ENCODE data around the gene CFAP57.
"Not testable (repeated sequence)": the region's sequence is repeated elsewhere in the genome, so short reads cannot be mapped to it uniquely, and the experiment has no call there.

CFAP57 gene

GRCh38 chr1:43203859-43204258 lies 31.7 kb downstream of the CFAP57 start:
- H3K4me1 ChIP-seq (ENCODE audit: control insufficient read depth, insufficient read depth, low read length, poor library complexity, severe bottlenecking): no peaks in the 10 kb centered on the region
- no peak overlapping the region for H3K4me3 ChIP-seq (ENCODE audit: insufficient read depth, low read depth, low read length, poor library complexity, severe bottlenecking)
- no peaks in the 10 kb centered on the region for H3K36me3 ChIP-seq (ENCODE audit: control insufficient read depth, insufficient read depth, low read length)
- H3K9me3 ChIP-seq (ENCODE audit: control insufficient read depth, low read length): no peaks in the 10 kb centered on the region
- DNase-seq: no peak
- H3K27me3 ChIP-seq (replicated peaks; ENCODE audit: control insufficient read depth, insufficient read depth, low read length, poor library complexity, severe bottlenecking): no peaks in the 10 kb centered on the region
- no peak overlapping the region for H3K27ac ChIP-seq (ENCODE audit: insufficient read depth, low read length, poor library complexity, severe bottlenecking)

- no peaks in the 10 kb centered on the region for H3K27me3 ChIP-seq (replicated peaks; ENCODE audit: control insufficient read depth, insufficient read depth, low read length, poor library complexity, severe bottlenecking)
- H3K4me1 ChIP-seq (ENCODE audit: control insufficient read depth, insufficient read depth, low read length, poor library complexity, severe bottlenecking): no peaks in the 10 kb centered on the region
- no peaks in the 10 kb centered on the region for H3K36me3 ChIP-seq (ENCODE audit: control insufficient read depth, insufficient read depth, low read length)
- H3K4me3 ChIP-seq (ENCODE audit: insufficient read depth, low read depth, low read length, poor library complexity, severe bottlenecking): no peak overlapping the region
- no peak for DNase-seq
- no peaks in the 10 kb centered on the region for H3K9me3 ChIP-seq (ENCODE audit: control insufficient read depth, low read length)
- no peak overlapping the region for H3K27ac ChIP-seq (ENCODE audit: insufficient read depth, low read length, poor library complexity, severe bottlenecking)
Observed at GRCh38 chr1:43204394-43204793, 32.3 kb downstream of the CFAP57 start.

GRCh38 chr1:43205671-43206070 lies 33.5 kb downstream of the CFAP57 start:
- no peaks in the 10 kb centered on the region for H3K4me1 ChIP-seq (ENCODE audit: control insufficient read depth, insufficient read depth, low read length, poor library complexity, severe bottlenecking)
- no peak overlapping the region for H3K4me3 ChIP-seq (ENCODE audit: insufficient read depth, low read depth, low read length, poor library complexity, severe bottlenecking)
- no peaks in the 10 kb centered on the region for H3K27me3 ChIP-seq (replicated peaks; ENCODE audit: control insufficient read depth, insufficient read depth, low read length, poor library complexity, severe bottlenecking)
- no peak for DNase-seq
- no peak overlapping the region for H3K27ac ChIP-seq (ENCODE audit: insufficient read depth, low read length, poor library complexity, severe bottlenecking)
- no peaks in the 10 kb centered on the region for H3K36me3 ChIP-seq (ENCODE audit: control insufficient read depth, insufficient read depth, low read length)
- H3K9me3 ChIP-seq (ENCODE audit: control insufficient read depth, low read length): no peaks in the 10 kb centered on the region

- H3K9me3 ChIP-seq (ENCODE audit: control insufficient read depth, low read length): no peaks in the 10 kb centered on the region
- no peak for DNase-seq
- no peak overlapping the region for H3K4me3 ChIP-seq (ENCODE audit: insufficient read depth, low read depth, low read length, poor library complexity, severe bottlenecking)
- no peaks in the 10 kb centered on the region for H3K27me3 ChIP-seq (replicated peaks; ENCODE audit: control insufficient read depth, insufficient read depth, low read length, poor library complexity, severe bottlenecking)
- no peaks in the 10 kb centered on the region for H3K4me1 ChIP-seq (ENCODE audit: control insufficient read depth, insufficient read depth, low read length, poor library complexity, severe bottlenecking)
- no peaks in the 10 kb centered on the region for H3K36me3 ChIP-seq (ENCODE audit: control insufficient read depth, insufficient read depth, low read length)
- no peak overlapping the region for H3K27ac ChIP-seq (ENCODE audit: insufficient read depth, low read length, poor library complexity, severe bottlenecking)
Observed at GRCh38 chr1:43206600-43207228, 34.6 kb downstream of the CFAP57 start.

- no peak overlapping the region for H3K27ac ChIP-seq (ENCODE audit: insufficient read depth, low read length, poor library complexity, severe bottlenecking)
- H3K9me3 ChIP-seq (ENCODE audit: control insufficient read depth, low read length): no peaks in the 10 kb centered on the region
- H3K27me3 ChIP-seq (replicated peaks; ENCODE audit: control insufficient read depth, insufficient read depth, low read length, poor library complexity, severe bottlenecking): no peaks in the 10 kb centered on the region
- no peaks in the 10 kb centered on the region for H3K4me1 ChIP-seq (ENCODE audit: control insufficient read depth, insufficient read depth, low read length, poor library complexity, severe bottlenecking)
- H3K4me3 ChIP-seq (ENCODE audit: insufficient read depth, low read depth, low read length, poor library complexity, severe bottlenecking): no peak overlapping the region
- no peak for DNase-seq
- no peaks in the 10 kb centered on the region for H3K36me3 ChIP-seq (ENCODE audit: control insufficient read depth, insufficient read depth, low read length)
Observed at GRCh38 chr1:43207229-43207853, 35.2 kb downstream of the CFAP57 start.

- H3K4me3 ChIP-seq (ENCODE audit: insufficient read depth, low read depth, low read length, poor library complexity, severe bottlenecking); H3K9me3 ChIP-seq (ENCODE audit: control insufficient read depth, low read length); H3K27me3 ChIP-seq (replicated peaks; ENCODE audit: control insufficient read depth, insufficient read depth, low read length, poor library complexity, severe bottlenecking); H3K36me3 ChIP-seq (ENCODE audit: control insufficient read depth, insufficient read depth, low read length); H3K4me1 ChIP-seq (ENCODE audit: control insufficient read depth, insufficient read depth, low read length, poor library complexity, severe bottlenecking); H3K27ac ChIP-seq (ENCODE audit: insufficient read depth, low read length, poor library complexity, severe bottlenecking); DNase-seq: not testable (repeated sequence)
Observed at GRCh38 chr1:43208277-43208676, 36.1 kb downstream of the CFAP57 start.

GRCh38 chr1:43214501-43215444 lies 42.6 kb downstream of the CFAP57 start:
- no peaks in the 10 kb centered on the region for H3K36me3 ChIP-seq (ENCODE audit: control insufficient read depth, insufficient read depth, low read length)
- no peak for DNase-seq
- no peaks in the 10 kb centered on the region for H3K27me3 ChIP-seq (replicated peaks; ENCODE audit: control insufficient read depth, insufficient read depth, low read length, poor library complexity, severe bottlenecking)
- H3K27ac ChIP-seq (ENCODE audit: insufficient read depth, low read length, poor library complexity, severe bottlenecking): no peak overlapping the region
- no peaks in the 10 kb centered on the region for H3K9me3 ChIP-seq (ENCODE audit: control insufficient read depth, low read length)
- H3K4me3 ChIP-seq (ENCODE audit: insufficient read depth, low read depth, low read length, poor library complexity, severe bottlenecking): no peak overlapping the region
- no peaks in the 10 kb centered on the region for H3K4me1 ChIP-seq (ENCODE audit: control insufficient read depth, insufficient read depth, low read length, poor library complexity, severe bottlenecking)

GRCh38 chr1:43217747-43218146 lies 45.6 kb downstream of the CFAP57 start:
- no peak overlapping the region for H3K4me3 ChIP-seq (ENCODE audit: insufficient read depth, low read depth, low read length, poor library complexity, severe bottlenecking)
- no peak for DNase-seq
- no peaks in the 10 kb centered on the region for H3K27me3 ChIP-seq (replicated peaks; ENCODE audit: control insufficient read depth, insufficient read depth, low read length, poor library complexity, severe bottlenecking)
- no peak overlapping the region for H3K27ac ChIP-seq (ENCODE audit: insufficient read depth, low read length, poor library complexity, severe bottlenecking)
- H3K36me3 ChIP-seq (ENCODE audit: control insufficient read depth, insufficient read depth, low read length): no peaks in the 10 kb centered on the region
- H3K4me1 ChIP-seq (ENCODE audit: control insufficient read depth, insufficient read depth, low read length, poor library complexity, severe bottlenecking): no peaks in the 10 kb centered on the region
- H3K9me3 ChIP-seq (ENCODE audit: control insufficient read depth, low read length): no peaks in the 10 kb centered on the region

- Histone ChIP-seq H3K36me3 (ENCODE audit: control insufficient read depth, insufficient read depth, low read length) (no peaks in the 10 kb centered on the region), H3K4me1 (ENCODE audit: control insufficient read depth, insufficient read depth, low read length, poor library complexity, severe bottlenecking) (no peaks in the 10 kb centered on the region), H3K9me3 (ENCODE audit: control insufficient read depth, low read length) (no peaks in the 10 kb centered on the region), H3K4me3 (ENCODE audit: insufficient read depth, low read depth, low read length, poor library complexity, severe bottlenecking) (no peak overlapping the region), H3K27ac (ENCODE audit: insufficient read depth, low read length, poor library complexity, severe bottlenecking) (no peak overlapping the region), H3K27me3 (replicated peaks; ENCODE audit: control insufficient read depth, insufficient read depth, low read length, poor library complexity, severe bottlenecking) (no peaks in the 10 kb centered on the region)
- no peak for DNase-seq
Observed at GRCh38 chr1:43220905-43221778, 49.0 kb downstream of the CFAP57 start.

Data from effector memory CD4-positive, alpha-beta T cell (primary cell).